NB4 (cell line): ENCODE measurements around the gene MSI2.

Experiments used
- DNase-seq: peaks from one replicate; pipeline ENCODE4 v3.0.0; 2010; ENCODE audit warnings: low read depth
- H3K4me3 ChIP-seq: one replicate; pipeline ENCODE4 v1.5.1; 2011; ENCODE audit warnings: mild to moderate bottlenecking, low read depth, low read length, moderate library complexity
- MAX ChIP-seq: IDR thresholded peaks from 2 replicates; pipeline ENCODE4 v1.6.1; 2011; ENCODE audit warnings: low read depth, low read length
- MYC ChIP-seq: IDR thresholded peaks from 2 replicates; pipeline ENCODE4 v1.6.1; 2011; ENCODE audit warnings: low read depth, low read length
- POLR2A ChIP-seq: IDR thresholded peaks from 2 replicates; pipeline ENCODE4 v1.6.1; 2011; ENCODE audit warnings: mild to moderate bottlenecking; ENCODE audit not compliant: insufficient read length; ENCODE audit errors: extremely low read depth
- TF ChIP-seq, protein P1 (sequence below): IDR thresholded peaks from one replicate; pipeline ENCODE4 v1.5.1; 2012; ENCODE audit warnings: low read depth, low read length

Gene MSI2

DNA sequence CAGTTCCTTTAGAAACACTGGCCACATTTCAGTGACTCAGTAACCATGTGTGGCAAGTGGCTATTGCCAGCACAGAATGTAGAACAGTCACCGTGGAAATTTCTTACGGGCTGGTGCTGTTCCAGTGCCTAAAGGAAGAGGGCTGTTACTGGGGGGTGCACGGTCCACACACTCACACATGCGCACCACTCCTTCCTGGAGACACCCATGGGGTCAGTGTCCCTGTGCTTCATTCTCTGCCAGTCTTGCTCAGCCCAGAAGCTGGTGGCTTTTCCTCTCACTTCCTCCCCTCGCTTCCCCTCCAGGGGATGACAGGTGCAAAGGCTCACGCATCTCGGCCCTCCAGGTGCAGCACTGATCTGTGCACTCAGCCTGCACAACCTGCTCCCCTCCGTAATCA is 373.1 kb downstream of the MSI2 start:
- peak; percentile 13 for DNase-seq
- no peak overlapping the region for H3K4me3 ChIP-seq
- no peak for TF ChIP-seq POLR2A
- TF ChIP-seq, protein P1, sequence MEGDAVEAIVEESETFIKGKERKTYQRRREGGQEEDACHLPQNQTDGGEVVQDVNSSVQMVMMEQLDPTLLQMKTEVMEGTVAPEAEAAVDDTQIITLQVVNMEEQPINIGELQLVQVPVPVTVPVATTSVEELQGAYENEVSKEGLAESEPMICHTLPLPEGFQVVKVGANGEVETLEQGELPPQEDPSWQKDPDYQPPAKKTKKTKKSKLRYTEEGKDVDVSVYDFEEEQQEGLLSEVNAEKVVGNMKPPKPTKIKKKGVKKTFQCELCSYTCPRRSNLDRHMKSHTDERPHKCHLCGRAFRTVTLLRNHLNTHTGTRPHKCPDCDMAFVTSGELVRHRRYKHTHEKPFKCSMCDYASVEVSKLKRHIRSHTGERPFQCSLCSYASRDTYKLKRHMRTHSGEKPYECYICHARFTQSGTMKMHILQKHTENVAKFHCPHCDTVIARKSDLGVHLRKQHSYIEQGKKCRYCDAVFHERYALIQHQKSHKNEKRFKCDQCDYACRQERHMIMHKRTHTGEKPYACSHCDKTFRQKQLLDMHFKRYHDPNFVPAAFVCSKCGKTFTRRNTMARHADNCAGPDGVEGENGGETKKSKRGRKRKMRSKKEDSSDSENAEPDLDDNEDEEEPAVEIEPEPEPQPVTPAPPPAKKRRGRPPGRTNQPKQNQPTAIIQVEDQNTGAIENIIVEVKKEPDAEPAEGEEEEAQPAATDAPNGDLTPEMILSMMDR: no peak
- no peak for TF ChIP-seq MYC
- TF ChIP-seq MAX: no peak

DNA sequence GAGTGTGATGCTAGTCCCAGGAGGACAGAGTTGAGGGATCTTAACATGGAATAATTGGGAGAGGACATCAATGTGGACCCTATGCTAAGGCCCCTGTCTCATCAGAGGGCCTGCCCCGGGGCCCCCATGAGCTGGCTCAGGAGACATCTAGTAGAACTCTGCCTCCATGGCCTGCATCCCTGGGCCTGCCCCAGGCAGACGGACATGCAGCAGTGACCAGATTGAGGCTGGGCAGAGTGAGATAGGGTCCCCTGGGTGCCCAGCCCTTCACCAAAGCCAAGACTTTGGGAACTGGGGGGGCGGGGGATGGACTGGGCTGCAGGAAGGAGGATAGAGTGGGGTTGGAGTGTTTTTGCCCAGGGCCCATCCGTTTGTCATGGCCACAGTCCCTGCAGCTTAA is 373.6 kb downstream of the MSI2 start:
- no peak for TF ChIP-seq MYC
- TF ChIP-seq MAX: no peak
- TF ChIP-seq POLR2A: no peak
- TF ChIP-seq, protein P1: no peak
- no peak for DNase-seq

DNA sequence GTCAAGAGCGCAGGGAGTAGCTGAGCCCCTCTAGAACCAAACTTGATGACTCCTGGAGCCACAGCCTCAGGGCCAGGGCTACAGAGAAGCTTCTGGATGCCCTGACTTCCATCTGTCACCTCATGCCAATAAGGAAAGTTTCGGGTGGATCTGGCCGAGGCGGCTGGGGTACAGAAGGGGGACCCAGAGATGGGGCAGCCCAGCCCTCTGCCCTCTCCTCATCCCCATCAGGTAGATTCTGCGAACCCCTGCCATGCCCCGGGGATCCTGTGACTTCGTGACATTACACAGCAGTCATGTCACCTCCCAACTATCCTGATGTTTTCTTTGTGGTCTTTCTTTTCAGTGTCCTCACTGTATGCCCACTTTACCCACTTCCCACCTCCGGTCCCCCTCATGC is 374.4 kb downstream of the MSI2 start:
- no peak overlapping the region for H3K4me3 ChIP-seq
- TF ChIP-seq POLR2A: no peak
- DNase-seq: no peak

More for the DNA sequence above, 373.6 kb downstream of the MSI2 start:
- H3K4me3 ChIP-seq: no peak overlapping the region

DNA sequence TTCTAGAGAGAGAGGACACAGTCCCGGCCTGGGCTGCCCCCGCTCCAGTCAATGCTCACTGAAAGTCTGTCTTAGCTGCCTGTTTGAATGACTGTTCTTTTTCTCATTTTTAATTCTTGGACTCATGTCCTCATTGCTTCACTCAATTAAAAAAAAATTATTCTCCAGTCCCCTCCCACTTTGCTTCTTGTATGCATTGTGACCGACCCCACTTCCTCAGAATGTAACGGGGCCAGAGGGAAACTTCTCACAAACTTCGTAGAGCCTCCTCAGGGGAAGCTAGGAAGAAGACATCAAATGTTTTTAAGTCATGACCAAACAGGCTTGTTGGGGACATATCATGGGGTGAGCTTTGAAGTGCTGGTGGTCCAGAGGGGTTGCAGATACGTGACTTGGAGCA is 375.5 kb downstream of the MSI2 start:
- TF ChIP-seq POLR2A: no peak
- no peak for TF ChIP-seq MYC
- TF ChIP-seq MAX: no peak
- TF ChIP-seq, protein P1: no peak
- DNase-seq: no peak

DNA sequence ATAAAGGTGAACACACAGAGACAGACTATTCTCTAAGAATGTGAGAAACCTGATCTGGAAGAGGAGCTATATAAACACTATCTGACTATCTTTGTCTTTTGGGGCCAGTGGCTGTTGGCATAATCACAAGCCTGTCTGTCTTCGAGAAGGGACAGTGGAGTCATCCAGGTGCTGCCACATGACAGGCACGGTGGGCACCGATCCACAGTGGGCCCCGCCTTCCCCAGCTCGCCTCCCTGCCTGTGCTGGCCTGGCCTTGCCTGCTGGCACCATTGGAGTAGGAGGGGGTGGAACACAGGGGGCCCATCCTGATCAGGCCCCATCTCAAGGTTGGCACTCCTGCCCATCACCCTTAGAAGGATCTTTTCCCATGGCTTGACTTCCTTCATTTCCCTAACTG is 376.0 kb downstream of the MSI2 start:
- no peak for TF ChIP-seq MYC
- no peak for TF ChIP-seq MAX
- TF ChIP-seq POLR2A: no peak
- TF ChIP-seq, protein P1: no peak
- DNase-seq: no peak
- H3K4me3 ChIP-seq: no peak overlapping the region

More for the DNA sequence above, 375.5 kb downstream of the MSI2 start:
- H3K4me3 ChIP-seq: no peak overlapping the region

DNA sequence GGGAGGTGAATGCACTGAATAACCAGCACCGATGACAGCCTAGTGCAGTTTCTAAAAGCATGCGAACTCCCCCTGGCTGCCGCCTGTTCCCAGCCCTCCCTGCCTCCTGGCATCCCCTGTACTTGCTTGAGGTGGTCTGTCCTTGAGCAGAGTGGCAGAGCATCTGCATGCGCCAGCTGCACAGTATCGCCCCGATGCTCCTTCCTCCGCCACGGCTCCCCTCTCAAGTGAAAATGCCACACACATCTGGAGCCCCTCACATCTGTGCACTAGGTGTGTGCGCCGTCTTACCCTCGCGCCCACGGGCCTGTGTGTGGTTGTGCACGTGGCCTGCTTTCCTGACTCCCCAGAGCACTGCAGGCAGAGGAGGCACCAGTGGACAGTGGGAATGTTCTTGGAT is 376.9 kb downstream of the MSI2 start:
- no peak for DNase-seq
- TF ChIP-seq, protein P1: no peak
- TF ChIP-seq MYC (no peak), POLR2A (no peak), MAX (no peak)
- no peak overlapping the region for H3K4me3 ChIP-seq
